ENCODE results near the gene SF3A1.

SF3A1 gene

DNA sequence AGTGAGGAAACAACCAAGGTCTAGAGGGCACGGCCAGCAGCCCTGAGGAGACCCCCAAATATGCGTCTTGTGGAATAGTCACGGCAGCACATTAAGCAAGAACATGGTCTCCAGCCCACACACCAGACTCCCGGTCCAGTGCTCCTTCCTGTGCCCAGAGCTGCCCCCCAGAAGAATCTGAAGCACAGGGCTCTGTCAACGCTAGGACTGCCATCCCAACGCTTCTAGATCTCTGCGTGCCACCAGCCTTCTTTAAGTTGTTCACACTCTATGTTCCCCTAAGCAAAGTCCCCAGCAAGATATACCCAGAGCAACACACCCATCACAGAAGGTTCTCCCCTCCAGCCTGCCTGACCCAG is 36.6 kb upstream of the SF3A1 start:
- TF ChIP-seq, protein P1, sequence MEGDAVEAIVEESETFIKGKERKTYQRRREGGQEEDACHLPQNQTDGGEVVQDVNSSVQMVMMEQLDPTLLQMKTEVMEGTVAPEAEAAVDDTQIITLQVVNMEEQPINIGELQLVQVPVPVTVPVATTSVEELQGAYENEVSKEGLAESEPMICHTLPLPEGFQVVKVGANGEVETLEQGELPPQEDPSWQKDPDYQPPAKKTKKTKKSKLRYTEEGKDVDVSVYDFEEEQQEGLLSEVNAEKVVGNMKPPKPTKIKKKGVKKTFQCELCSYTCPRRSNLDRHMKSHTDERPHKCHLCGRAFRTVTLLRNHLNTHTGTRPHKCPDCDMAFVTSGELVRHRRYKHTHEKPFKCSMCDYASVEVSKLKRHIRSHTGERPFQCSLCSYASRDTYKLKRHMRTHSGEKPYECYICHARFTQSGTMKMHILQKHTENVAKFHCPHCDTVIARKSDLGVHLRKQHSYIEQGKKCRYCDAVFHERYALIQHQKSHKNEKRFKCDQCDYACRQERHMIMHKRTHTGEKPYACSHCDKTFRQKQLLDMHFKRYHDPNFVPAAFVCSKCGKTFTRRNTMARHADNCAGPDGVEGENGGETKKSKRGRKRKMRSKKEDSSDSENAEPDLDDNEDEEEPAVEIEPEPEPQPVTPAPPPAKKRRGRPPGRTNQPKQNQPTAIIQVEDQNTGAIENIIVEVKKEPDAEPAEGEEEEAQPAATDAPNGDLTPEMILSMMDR (IDR thresholded peaks at IDR 0.05; ENCODE audit: low read depth, low read length) = no peak
- H3K4me3 ChIP-seq (ENCODE audit: low read depth, low read length) = no peak overlapping the region

DNA sequence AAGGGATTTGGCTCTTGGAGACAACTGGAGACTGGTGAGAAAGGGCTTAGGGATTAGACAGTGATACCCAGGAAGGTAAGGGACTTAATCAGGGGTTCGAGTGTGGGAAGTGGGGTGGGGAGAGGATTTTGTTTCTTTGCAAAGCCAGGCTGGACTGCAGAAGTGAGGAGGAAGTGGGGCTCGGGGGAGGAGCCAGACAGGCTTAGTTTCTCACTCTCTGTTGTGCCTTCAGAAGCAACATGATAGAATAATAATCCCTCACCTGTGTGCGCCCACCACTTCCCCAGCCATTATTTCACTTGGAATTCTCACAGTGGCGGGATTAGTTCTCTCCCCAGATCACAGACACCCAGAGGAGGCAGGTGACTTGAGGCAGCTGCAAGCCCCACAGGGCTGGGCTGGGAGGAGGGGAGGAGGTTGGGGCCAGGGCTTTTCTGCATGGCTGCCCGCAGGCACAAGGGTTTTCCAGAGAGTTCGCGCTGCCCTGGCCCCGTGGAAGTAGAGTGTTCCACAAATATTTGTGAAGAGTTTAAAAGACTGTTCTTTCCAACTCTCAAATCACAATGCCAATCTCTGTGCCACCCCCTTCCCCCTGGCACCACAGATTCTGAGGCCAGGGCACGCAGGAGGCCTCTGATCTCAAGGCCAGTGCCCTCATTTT is 36.1 kb upstream of the SF3A1 start:
- TF ChIP-seq, protein P1 (IDR thresholded peaks at IDR 0.05; ENCODE audit: low read depth, low read length) = no peak
- no peak overlapping the region for H3K4me3 ChIP-seq (ENCODE audit: low read depth, low read length)

GRCh38 chr22:30390974-30391691 is 34.4 kb upstream of the SF3A1 start:
- no peak overlapping the region for H3K4me3 ChIP-seq (ENCODE audit: low read depth, low read length)
- TF ChIP-seq, protein P1 (IDR thresholded peaks at IDR 0.05; ENCODE audit: low read depth, low read length) = peak; percentile 69

- TF ChIP-seq, protein P1 (IDR thresholded peaks at IDR 0.05; ENCODE audit: low read depth, low read length) = peak; percentile 59
- peak within 1 kb of the TSS; percentile 68 for H3K4me3 ChIP-seq (ENCODE audit: low read depth, low read length)
Observed at GRCh38 chr22:30386960-30387827, 30.5 kb upstream of the SF3A1 start, which contains the start of gene RNF215. Gene RNF215, minus strand, starts transcription at chr22:30387411. Its CDS starts 98 bp downstream, at chr22:30387313.

DNA sequence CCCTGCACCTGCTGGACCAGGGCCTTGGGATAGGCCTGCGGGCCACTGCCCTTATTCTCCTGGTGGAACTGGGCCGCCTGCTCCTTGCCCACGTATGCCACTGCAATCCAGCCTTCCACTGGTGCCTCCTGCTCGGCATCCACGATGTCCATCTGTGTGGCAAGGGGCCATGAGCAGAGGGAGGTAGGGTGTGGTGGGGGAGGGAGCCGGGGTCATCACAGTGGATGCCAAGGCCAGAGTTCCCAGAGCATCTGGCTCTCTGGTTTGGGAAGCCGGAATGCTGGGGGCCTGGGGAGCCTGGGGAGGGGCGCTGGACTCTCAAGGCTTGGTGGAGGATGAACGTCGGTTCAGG is 29.9 kb upstream of the SF3A1 start:
- TF ChIP-seq, protein P1 (IDR thresholded peaks at IDR 0.05; ENCODE audit: low read depth, low read length) = no peak

GRCh38 chr22:30385942-30386341 is 29.2 kb upstream of the SF3A1 start:
- no peak overlapping the region for H3K4me3 ChIP-seq (ENCODE audit: low read depth, low read length)
- TF ChIP-seq, protein P1 (IDR thresholded peaks at IDR 0.05; ENCODE audit: low read depth, low read length) = no peak

More for the DNA sequence above, 29.9 kb upstream of the SF3A1 start:
- H3K4me3 ChIP-seq (ENCODE audit: low read depth, low read length) = peak overlapping the region; percentile 68

Data from WI38 (cell line).